Activated CD4-positive, alpha-beta T cell treated with anti-CD3 and anti-CD28 coated beads, Interleukin-2, amount 50 U/mL, for 16 hours (primary cell): ENCODE measurements around the gene CCL20.
A peak's percentile ranks its signal among the peaks of the same experiment; 100 is the strongest.

Experiments used
- DNase-seq: peaks from one replicate; pipeline ENCODE4 v3.0.0-alpha.2; 2020

The CCL20 gene

GRCh38 chr2:227804975-227805374 lies 8.7 kb upstream of the CCL20 start:
- DNase-seq, result no peak

DNA sequence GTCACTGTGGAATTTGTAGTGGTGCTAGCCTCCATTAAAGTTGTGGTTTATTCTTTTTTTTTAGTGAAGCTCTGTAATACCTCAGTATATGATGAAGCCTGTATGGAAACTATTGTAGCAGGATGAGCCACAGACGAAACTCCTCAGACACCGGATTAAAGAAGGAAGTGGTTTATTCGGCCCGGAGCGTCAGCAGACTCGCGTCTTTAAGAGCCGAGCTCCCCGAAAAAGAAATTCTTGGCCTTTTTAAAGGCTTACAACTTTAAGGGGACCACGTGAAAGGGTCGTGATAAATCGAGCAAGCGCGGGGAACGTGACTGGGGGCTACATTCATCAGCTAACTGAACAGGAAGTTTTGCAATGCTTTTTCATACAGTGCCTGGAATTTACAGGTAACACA lies 8.1 kb upstream of the CCL20 start:
- peak; percentile 54 for DNase-seq

- no peak for DNase-seq
These were observed 4.7 kb upstream of the CCL20 start for GRCh38 chr2:227808936-227809335.

DNA sequence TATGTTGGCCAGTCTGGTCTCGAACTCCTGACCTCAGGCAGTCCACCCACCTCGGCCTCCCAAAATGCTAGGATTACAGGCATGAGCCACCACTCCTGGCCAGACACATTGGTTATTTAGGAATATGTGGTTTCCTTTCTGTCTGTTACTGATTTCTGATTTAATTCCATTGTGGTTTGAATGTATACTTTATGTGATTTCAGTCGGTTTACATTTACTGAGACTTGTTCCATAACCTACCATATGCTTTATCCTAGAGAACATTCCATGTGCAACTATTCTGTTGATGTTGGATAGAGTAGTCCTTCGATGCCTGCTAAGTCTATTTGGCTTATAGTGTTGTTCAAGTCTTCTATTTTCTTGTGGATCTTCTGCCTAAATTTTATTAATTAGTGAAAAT lies 1.6 kb upstream of the CCL20 start:
- DNase-seq, result no peak

DNA sequence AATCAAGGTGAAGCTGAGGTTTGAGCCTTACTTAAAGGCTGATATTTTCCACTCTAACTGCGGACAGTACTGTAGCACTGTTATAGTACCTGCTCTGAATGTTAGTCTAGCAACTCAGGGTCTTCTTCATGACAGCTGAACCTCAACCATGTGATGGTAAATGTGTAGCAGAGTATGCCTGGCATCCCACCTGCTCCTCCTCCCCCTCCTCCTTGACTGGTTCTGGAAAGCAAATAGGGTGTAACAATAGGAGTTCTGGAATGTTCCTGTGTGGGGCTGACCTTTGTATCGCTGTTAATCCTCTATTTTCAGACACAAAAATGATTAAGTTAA lies 447 bp upstream of the CCL20 start:
- DNase-seq, result no peak

- no peak for DNase-seq
These were observed 1.4 kb downstream of the CCL20 start for GRCh38 chr2:227815066-227815465.

DNA sequence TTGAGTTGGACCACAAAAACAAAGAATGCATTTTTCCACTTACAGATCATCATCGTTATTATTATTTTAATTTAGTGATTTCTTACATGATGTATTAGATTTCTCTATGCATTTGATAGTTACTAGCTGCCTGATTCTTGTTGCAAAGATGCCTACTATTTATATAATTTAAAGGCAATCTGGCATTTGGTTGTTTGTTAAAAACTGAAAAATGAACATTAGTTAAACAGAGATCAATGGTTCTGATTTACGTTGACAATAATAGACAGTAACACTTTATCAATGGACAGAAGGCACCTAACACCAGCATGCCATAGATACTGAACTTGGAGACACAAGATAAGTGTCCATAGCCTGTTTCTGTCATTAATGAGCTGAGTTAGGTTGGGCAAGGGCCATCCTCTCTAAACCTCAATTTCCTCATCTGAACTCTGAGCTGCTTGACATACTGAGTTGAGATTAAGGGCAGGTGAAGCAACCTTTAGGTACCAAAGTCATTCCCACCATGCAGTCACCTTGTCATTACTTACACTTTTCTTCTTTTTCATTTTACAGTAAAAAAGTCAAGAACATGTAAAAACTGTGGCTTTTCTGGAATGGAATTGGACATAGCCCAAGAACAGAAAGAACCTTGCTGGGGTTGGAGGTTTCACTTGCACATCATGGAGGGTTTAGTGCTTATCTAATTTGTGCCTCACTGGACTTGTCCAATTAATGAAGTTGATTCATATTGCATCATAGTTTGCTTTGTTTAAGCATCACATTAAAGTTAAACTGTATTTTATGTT lies 3.1 kb downstream of the CCL20 start:
- no peak for DNase-seq

DNA sequence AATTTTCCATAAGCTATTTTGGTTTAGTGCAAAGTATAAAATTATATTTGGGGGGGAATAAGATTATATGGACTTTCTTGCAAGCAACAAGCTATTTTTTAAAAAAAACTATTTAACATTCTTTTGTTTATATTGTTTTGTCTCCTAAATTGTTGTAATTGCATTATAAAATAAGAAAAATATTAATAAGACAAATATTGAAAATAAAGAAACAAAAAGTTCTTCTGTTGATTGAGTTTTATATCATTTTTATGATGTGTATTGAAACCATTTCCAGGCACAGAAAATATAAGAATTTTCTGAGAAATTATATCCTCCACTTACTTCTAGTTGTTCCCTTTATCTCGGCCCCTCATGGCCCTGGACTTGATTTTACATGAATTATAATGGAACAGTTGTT lies 3.7 kb downstream of the CCL20 start:
- DNase-seq, result no peak

- peak; percentile 92 for DNase-seq
These were observed 4.4 kb downstream of the CCL20 start for GRCh38 chr2:227817850-227818674.

- DNase-seq, result no peak
These were observed 5.2 kb downstream of the CCL20 start for GRCh38 chr2:227818675-227819397.

DNA sequence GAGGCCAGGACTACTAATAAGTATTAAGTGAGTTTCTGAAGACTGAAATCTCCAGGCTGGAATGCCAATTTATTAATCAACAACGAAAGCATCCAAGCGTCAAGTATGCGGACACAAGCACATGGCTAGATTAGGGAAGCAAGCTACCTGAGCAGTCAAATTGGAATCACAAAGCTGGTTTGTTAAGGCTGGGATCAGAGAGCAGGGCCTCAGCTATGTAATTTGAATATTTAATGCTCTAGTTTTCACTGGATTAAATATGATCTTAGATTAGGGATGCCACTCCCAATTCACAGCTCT lies 5.7 kb downstream of the CCL20 start:
- DNase-seq, result no peak

- no peak for DNase-seq
These were observed 7.7 kb downstream of the CCL20 start for GRCh38 chr2:227821043-227821942.

GRCh38 chr2:227822416-227823003 lies 8.9 kb downstream of the CCL20 start:
- DNase-seq, result no peak

- no peak for DNase-seq
These were observed 10.3 kb downstream of the CCL20 start for GRCh38 chr2:227823922-227824321.

- no peak for DNase-seq
These were observed 11.1 kb downstream of the CCL20 start for GRCh38 chr2:227824711-227825110.

DNA sequence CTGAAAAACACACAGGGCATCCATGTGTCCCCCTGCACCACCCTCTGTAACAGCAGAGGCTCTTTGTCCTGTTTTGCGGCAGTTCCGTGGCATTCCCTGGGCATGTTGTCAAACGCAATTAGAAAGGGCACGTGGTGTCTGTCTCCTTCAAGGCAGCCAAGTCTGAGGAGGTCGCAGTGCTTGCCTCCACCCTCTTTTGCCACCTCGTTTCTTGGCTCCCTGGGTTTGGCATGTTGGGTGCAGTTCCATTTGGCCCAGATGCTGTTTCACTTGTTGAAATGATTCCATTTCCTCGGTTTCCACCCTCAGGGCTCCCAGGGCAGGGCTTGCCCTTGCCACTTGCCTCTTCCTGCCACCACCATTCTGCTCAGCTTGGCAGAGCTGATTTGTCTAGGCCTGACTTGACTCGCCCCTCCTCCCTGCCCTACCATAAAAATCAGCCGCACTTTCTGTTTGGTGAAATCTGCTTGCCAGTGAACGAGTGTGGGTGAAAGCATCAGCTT lies 12.4 kb downstream of the CCL20 start:
- DNase-seq, result no peak

DNA sequence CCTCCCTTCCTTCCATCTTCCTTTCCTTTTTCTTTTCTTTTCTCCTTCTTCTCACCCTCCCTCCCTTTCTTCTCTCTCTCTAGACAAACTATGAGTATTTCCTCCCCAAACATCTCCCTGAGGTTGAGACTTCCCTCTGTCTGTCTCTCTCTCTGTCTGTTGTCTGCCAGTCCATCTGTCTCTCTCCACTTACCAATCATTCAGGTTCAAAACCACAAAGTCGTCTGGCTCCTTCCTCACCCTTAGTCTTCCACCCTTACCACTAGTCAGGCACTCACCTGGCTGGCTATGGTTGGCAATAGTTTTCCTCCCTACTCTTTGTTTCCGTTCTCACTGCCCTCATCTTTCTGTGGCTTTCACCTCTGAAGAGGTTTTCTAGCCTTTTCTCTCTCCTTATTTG lies 12.9 kb downstream of the CCL20 start:
- DNase-seq, result no peak

GRCh38 chr2:227827143-227827542 lies 13.5 kb downstream of the CCL20 start:
- DNase-seq, result no peak

DNA sequence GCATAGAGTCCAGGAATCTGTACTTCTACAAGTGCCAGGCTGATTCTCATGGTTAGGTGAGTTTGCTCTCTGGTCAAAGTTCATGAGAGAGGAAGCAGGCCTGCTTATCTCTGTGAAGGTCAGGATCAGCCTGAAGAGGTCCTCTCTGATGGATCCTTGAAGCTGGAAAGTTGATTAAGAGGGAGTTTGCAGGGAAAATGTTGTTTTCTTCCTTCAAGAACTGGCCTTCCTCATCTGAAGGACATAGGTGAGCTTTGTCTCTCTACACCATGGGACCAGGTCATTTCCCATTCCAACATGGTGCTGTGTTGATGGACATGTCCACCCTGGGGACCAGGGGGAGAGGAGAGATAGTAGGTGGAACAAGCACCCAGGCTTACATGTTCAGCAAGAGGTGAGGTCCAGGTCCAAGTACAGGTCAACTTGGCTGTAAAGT lies 14.9 kb downstream of the CCL20 start:
- no peak for DNase-seq

DNA sequence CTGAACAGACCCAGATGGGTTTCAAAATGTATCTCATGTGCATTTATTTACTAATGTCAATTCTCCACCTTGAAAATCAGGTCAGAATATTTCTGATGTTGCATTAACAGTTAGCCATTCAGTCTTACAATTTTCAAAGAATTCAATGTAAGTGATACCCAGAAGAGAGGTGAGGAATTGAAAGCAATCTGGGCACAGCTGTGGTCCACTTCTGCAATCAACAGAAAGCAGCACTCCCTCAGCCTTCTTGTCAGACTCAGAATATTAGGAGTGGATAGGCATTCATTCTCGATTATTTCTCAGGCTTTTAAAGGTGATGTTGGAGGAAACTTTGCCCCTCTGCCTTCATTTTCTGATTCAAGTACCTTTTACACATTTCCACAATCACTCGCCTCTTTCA lies 15.7 kb downstream of the CCL20 start:
- DNase-seq, result no peak

DNA sequence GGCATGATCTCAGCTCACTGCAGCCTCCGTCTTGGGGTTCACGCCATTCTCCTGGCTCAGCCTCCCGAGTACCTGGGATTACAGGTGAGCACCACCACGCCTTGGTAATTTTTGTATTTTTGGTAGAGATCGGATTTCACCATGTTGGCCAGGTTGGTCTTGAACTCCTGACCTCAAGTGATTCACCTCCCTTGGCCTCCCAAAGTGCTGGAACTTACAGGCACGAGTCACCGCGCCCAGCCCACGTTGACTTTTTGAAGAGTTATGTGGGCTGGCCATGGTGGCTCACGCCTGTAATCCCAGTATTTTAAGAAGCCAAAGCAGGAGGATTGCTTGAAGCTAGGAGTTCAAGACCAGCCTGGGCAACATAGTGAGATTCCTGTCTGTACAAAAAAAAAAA lies 20.8 kb downstream of the CCL20 start:
- no peak for DNase-seq

- DNase-seq, result no peak
These were observed 21.4 kb downstream of the CCL20 start for GRCh38 chr2:227834916-227835650.
